Measurements from ENCODE around the gene SLC6A5.
"Not testable (repeated sequence)": the region's sequence is repeated elsewhere in the genome, so short reads cannot be mapped to it uniquely, and the experiment has no call there.

SLC6A5 gene

DNA sequence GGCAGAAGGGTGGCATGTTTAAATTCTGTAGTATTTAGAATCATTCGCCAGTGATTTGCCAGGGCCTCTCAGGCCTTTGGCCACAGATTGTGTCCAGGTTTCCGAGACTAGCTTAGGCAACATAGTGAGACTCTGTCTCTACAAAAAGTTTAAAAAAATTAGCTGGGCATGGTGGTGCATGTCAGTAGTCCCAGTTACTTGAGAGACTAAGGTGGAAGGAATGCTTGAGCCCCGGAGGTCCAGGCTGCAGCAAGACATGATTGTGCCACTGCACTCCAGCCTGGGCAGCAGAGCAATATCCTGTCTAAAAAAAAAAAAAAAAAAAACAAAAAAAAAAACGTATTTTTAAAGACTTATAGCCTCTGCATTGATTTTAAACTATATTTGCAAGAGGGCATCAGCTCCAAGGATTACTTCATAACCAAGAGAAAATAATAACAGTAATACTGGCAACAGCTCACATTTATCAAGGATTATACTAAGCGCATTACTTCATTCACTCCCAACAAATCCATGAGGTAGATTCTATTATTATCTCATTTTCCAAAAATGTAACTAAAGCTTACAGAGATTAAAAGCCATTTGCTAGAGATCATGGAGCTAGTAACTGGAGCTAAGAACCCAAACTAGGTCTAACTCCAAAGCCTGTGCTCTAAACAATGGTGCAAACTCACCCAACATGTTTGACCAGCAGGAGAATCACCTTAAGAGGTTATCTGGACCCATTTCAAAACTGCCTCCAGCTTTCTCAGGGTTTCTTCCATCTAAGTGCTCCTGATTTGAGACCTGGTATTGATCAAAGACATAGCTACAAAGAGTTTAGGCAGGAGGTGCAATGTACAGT lies 32.6 kb upstream of the SLC6A5 start:
- Histone ChIP-seq H3K4me3 (ENCODE audit: low read length) (no peak overlapping the region), H2AFZ (ENCODE audit: low read length) (no peak overlapping the region), H3K36me3 (replicated peaks; ENCODE audit: insufficient read depth, low read length) (no peaks in the 10 kb centered on the region), H3K9ac (ENCODE audit: low read length) (no peak overlapping the region), H3K9me2 (replicated peaks; ENCODE audit: insufficient read depth, low read length) (no peaks in the 10 kb centered on the region), H3K27ac (ENCODE audit: low read length) (no peak overlapping the region), H3K4me1 (ENCODE audit: low read length) (no peaks in the 10 kb centered on the region), H3K79me2 (ENCODE audit: low read length) (no peaks in the 10 kb centered on the region), H4K20me1 (ENCODE audit: insufficient read depth, low read length) (no peaks in the 10 kb centered on the region), H3F3A (ENCODE audit: insufficient read depth, low read length) (no peaks in the 10 kb centered on the region), H3K9me3 (replicated peaks; ENCODE audit: insufficient read depth, low read length) (no peaks in the 10 kb centered on the region), H3K4me2 (ENCODE audit: low read depth, low read length) (no peak overlapping the region), H3K27me3 (replicated peaks; ENCODE audit: insufficient read depth, low read length) (no peaks in the 10 kb centered on the region)
- TF ChIP-seq EZH2 (optimal IDR thresholded peaks at IDR 0.05; ENCODE audit: low read depth, low read length), result no peak
- no peak for TF ChIP-seq EZH2phosphoT487 (IDR thresholded peaks at IDR 0.05; ENCODE audit: low read length)
- TF ChIP-seq, protein P1, sequence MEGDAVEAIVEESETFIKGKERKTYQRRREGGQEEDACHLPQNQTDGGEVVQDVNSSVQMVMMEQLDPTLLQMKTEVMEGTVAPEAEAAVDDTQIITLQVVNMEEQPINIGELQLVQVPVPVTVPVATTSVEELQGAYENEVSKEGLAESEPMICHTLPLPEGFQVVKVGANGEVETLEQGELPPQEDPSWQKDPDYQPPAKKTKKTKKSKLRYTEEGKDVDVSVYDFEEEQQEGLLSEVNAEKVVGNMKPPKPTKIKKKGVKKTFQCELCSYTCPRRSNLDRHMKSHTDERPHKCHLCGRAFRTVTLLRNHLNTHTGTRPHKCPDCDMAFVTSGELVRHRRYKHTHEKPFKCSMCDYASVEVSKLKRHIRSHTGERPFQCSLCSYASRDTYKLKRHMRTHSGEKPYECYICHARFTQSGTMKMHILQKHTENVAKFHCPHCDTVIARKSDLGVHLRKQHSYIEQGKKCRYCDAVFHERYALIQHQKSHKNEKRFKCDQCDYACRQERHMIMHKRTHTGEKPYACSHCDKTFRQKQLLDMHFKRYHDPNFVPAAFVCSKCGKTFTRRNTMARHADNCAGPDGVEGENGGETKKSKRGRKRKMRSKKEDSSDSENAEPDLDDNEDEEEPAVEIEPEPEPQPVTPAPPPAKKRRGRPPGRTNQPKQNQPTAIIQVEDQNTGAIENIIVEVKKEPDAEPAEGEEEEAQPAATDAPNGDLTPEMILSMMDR (IDR thresholded peaks at IDR 0.05; ENCODE audit: low read length), result no peak
- DNase-seq, result no peak

DNA sequence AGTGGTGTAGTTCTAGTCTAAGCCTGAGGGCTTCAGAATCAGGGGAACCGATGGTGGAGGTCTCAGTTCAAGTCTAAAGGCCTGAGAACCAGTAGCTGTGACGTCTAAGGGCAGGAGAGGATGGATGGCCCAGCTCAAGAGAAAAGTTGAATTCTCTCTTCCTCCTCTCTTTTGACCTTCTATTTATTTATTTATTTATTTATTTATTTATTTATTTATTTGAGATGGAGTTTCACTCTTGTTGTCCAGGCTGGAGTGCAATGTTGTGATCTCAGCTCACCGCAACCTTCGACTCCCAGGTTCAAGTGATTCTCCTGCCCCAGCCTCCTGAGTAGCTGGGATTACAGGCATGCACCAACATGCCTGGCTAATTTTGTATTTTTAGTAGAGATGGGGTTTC lies 19.7 kb upstream of the SLC6A5 start:
- H3K9me3 ChIP-seq (replicated peaks; ENCODE audit: insufficient read depth, low read length); H3K27me3 ChIP-seq (replicated peaks; ENCODE audit: insufficient read depth, low read length); H2AFZ ChIP-seq (ENCODE audit: low read length); H3K36me3 ChIP-seq (replicated peaks; ENCODE audit: insufficient read depth, low read length); H3K4me1 ChIP-seq (ENCODE audit: low read length); H4K20me1 ChIP-seq (ENCODE audit: insufficient read depth, low read length); H3F3A ChIP-seq (ENCODE audit: insufficient read depth, low read length); DNase-seq; H3K9ac ChIP-seq (ENCODE audit: low read length); H3K4me2 ChIP-seq (ENCODE audit: low read depth, low read length); H3K27ac ChIP-seq (ENCODE audit: low read length); H3K4me3 ChIP-seq (ENCODE audit: low read length); H3K79me2 ChIP-seq (ENCODE audit: low read length); H3K9me2 ChIP-seq (replicated peaks; ENCODE audit: insufficient read depth, low read length): not testable (repeated sequence)

DNA sequence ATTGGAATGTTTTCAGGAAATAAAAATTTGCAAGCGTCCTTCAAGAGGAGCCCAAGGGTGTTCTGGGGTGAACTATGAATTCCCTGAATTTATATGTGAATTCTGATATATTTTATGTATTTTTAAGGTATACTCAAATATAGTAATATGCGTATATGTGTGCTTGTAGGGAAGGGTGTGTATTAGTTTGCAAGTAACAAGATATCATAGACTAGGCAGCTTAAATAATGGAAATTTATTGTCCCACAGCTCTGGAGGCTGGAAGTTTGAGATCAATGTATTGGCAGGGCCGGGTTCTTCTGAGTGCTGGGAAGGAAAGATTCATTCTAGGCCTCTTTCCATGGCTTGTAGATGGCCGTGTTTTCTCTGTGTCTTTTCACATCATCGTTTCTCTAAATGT lies 16.2 kb upstream of the SLC6A5 start:
- no peaks in the 10 kb centered on the region for H3K36me3 ChIP-seq (replicated peaks; ENCODE audit: insufficient read depth, low read length)
- H4K20me1 ChIP-seq (ENCODE audit: insufficient read depth, low read length), result no peaks in the 10 kb centered on the region
- TF ChIP-seq EZH2phosphoT487 (IDR thresholded peaks at IDR 0.05; ENCODE audit: low read length) (no peak), EZH2 (optimal IDR thresholded peaks at IDR 0.05; ENCODE audit: low read depth, low read length) (no peak)
- TF ChIP-seq, protein P1 (IDR thresholded peaks at IDR 0.05; ENCODE audit: low read length), result no peak
- no peak overlapping the region for H2AFZ ChIP-seq (ENCODE audit: low read length)
- H3K9ac ChIP-seq (ENCODE audit: low read length), result no peak overlapping the region
- H3K9me2 ChIP-seq (replicated peaks; ENCODE audit: insufficient read depth, low read length), result no peaks in the 10 kb centered on the region
- H3K4me2 ChIP-seq (ENCODE audit: low read depth, low read length), result no peak overlapping the region
- no peaks in the 10 kb centered on the region for H3K79me2 ChIP-seq (ENCODE audit: low read length)
- H3K4me1 ChIP-seq (ENCODE audit: low read length), result no peaks in the 10 kb centered on the region
- H3K27me3 ChIP-seq (replicated peaks; ENCODE audit: insufficient read depth, low read length), result no peaks in the 10 kb centered on the region
- no peaks in the 10 kb centered on the region for H3K9me3 ChIP-seq (replicated peaks; ENCODE audit: insufficient read depth, low read length)
- DNase-seq, result no peak
- no peak overlapping the region for H3K4me3 ChIP-seq (ENCODE audit: low read length)
- H3F3A ChIP-seq (ENCODE audit: insufficient read depth, low read length), result no peaks in the 10 kb centered on the region
- H3K27ac ChIP-seq (ENCODE audit: low read length), result no peak overlapping the region

DNA sequence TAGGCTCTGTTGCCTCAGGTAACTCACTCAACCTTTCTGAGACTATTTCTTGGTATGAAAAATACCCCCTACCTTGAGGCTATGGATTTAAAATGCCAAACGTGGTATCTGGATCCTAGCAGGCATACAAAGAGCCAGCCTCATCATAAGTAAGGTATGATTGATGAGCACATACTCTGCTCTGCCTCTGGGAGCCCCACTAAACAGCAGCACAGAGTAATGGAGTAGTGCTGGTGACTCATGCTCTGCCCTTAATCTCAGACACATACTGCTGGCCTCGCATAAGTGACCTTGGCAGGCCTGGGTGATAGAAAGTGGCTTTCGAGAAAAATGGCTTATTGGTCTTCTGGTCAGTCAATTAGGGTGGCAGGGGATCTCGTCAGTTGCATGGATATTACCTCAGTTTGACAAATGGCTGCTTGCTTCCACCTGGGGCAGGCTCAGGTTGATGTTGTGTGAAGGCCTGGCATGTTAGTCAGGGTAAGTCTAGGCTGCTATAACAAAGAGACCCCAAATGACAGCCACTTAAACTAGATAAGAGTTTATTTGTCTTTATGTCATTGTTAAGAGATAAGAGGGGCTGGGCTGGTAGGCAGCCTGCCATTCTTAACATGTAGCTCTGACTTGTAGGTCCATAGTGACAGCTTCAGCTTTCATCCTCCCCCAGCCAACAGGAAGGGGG lies 15.2 kb upstream of the SLC6A5 start:
- H4K20me1 ChIP-seq (ENCODE audit: insufficient read depth, low read length), result no peaks in the 10 kb centered on the region
- H3K27ac ChIP-seq (ENCODE audit: low read length), result no peak overlapping the region
- no peak overlapping the region for H3K4me2 ChIP-seq (ENCODE audit: low read depth, low read length)
- no peaks in the 10 kb centered on the region for H3F3A ChIP-seq (ENCODE audit: insufficient read depth, low read length)
- no peaks in the 10 kb centered on the region for H3K4me1 ChIP-seq (ENCODE audit: low read length)
- no peaks in the 10 kb centered on the region for H3K27me3 ChIP-seq (replicated peaks; ENCODE audit: insufficient read depth, low read length)
- H3K9me3 ChIP-seq (replicated peaks; ENCODE audit: insufficient read depth, low read length), result no peaks in the 10 kb centered on the region
- no peak overlapping the region for H3K9ac ChIP-seq (ENCODE audit: low read length)
- no peak overlapping the region for H2AFZ ChIP-seq (ENCODE audit: low read length)
- H3K4me3 ChIP-seq (ENCODE audit: low read length), result no peak overlapping the region
- no peaks in the 10 kb centered on the region for H3K9me2 ChIP-seq (replicated peaks; ENCODE audit: insufficient read depth, low read length)
- no peak for DNase-seq
- no peaks in the 10 kb centered on the region for H3K79me2 ChIP-seq (ENCODE audit: low read length)
- TF ChIP-seq, protein P1 (IDR thresholded peaks at IDR 0.05; ENCODE audit: low read length), result no peak
- TF ChIP-seq EZH2 (optimal IDR thresholded peaks at IDR 0.05; ENCODE audit: low read depth, low read length), result no peak
- TF ChIP-seq EZH2phosphoT487 (IDR thresholded peaks at IDR 0.05; ENCODE audit: low read length), result no peak
- H3K36me3 ChIP-seq (replicated peaks; ENCODE audit: insufficient read depth, low read length), result no peaks in the 10 kb centered on the region
